Measurements from ENCODE around the gene ST6GALNAC1. TPM values are rescaled to one million over a fixed set of nuclear protein-coding genes. Genes with fewer than 3 reads are reported as not detected.
A peak's percentile ranks its signal among the peaks of the same experiment; 100 is the strongest.

Gene ST6GALNAC1
- total RNA-seq (2014; rRNA removed; shearing (Covaris generic); ENCODE audit: low replicate concordance) = not detected in 2 replicates

DNA sequence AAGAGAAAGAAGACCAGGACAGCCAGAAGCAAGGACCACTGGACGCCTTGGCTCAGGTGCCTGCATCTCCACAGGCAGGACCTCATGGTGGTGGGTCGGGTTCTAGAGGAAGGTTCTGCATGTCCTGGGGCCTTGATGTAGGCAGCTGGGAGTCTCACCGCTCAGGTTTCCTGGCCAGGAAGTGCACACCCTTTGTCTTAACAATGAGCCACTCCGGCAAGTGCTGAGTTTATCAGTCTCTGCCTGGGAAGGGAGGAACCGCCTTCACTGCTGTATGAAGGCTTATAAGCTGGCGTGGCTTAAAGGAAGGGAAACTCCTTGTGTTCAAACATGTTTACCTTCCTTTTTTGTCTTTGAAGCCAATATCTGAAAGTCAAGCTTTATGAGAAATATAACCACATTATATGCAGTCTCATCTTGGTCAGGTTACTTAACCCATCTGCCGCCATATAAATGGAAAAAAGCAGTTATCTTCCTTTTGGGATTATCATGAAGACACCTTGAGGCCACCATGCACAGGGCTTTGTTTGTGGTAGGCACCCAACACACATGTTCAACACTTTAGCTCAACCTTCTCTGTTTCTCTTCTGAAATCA lies at the start of gene ST6GALNAC1:
Gene ST6GALNAC1, minus strand, starts transcription at position 205 of the 596 bp plus-strand sequence. Its CDS starts 119 bp downstream, at position 86.
- in situ Hi-C loops (cut with HindIII; ENCODE audit: low pct_unique_long_range_greater_than_20kb, low sequenced_read_pairs) = no loop called here
- DNase-seq (ENCODE audit: low read depth) = no peak

GRCh38 chr17:76691379-76692191 lies 48.0 kb upstream of the ST6GALNAC1 start:
- in situ Hi-C loops (cut with HindIII; ENCODE audit: low pct_unique_long_range_greater_than_20kb, low sequenced_read_pairs) = no loop called here
- DNase-seq (ENCODE audit: low read depth) = peak; percentile 68

DNA sequence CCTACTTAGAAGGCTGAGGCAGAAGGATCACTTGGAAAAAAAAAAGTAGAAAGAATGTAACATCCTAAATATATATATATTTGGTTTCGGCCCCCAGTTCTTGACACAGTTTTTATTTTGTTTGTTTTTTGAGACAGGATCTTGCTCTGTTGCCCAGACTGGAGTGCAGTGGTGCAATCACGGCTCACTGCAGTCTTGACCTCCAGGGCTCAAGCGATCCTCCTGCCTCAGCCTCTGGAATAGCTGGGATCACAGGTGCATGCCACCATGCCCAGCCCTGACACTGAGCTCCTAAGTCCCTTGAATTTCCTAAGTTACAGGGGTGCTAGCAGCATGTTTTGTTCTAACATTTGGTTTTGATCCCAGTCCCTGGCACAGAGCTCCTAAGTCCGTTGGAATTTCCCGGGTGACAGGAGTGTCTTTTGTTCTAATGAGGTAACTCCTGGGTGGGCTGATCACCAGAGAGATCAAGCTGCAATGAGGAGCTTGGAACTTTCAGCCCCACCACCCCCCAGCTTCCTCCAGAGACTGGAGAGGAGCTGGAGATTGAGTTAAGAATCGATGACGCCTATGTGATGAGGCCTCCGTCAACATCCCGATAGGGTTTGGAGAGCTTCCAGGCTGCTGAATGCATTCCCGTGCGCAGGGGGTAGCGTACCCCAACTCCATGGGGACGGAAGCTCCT lies 47.2 kb upstream of the ST6GALNAC1 start:
- no peak for DNase-seq (ENCODE audit: low read depth)
- in situ Hi-C loops (cut with HindIII; ENCODE audit: low pct_unique_long_range_greater_than_20kb, low sequenced_read_pairs) = no loop called here

GRCh38 chr17:76689859-76690258 lies 46.3 kb upstream of the ST6GALNAC1 start:
- DNase-seq (ENCODE audit: low read depth) = no peak
- in situ Hi-C loops (cut with HindIII; ENCODE audit: low pct_unique_long_range_greater_than_20kb, low sequenced_read_pairs) = no loop called here

DNA sequence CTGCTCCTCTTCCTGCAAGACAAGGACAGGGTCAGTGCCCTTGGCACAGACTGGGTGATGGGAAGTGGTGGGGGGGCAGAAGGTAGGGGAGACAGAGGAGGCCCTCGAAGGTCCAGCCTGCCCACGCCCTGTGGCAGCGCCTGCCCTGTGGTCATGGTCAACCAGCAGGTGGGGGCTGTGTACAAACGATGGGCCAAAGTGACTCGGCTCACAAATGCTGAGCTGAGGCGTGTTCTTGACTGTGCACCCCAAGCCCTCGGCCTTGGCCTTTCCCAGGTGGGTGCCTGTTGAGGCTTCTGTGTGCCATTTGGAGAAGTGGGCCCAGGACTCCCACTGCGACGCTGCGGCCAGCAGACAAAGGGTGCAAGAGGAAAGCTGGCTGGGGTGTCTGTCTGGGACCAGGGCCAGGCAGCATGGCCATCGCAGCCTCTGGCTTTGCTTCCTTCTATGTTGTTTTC lies 44.6 kb upstream of the ST6GALNAC1 start:
- in situ Hi-C loops (cut with HindIII; ENCODE audit: low pct_unique_long_range_greater_than_20kb, low sequenced_read_pairs) = no loop called here

DNA sequence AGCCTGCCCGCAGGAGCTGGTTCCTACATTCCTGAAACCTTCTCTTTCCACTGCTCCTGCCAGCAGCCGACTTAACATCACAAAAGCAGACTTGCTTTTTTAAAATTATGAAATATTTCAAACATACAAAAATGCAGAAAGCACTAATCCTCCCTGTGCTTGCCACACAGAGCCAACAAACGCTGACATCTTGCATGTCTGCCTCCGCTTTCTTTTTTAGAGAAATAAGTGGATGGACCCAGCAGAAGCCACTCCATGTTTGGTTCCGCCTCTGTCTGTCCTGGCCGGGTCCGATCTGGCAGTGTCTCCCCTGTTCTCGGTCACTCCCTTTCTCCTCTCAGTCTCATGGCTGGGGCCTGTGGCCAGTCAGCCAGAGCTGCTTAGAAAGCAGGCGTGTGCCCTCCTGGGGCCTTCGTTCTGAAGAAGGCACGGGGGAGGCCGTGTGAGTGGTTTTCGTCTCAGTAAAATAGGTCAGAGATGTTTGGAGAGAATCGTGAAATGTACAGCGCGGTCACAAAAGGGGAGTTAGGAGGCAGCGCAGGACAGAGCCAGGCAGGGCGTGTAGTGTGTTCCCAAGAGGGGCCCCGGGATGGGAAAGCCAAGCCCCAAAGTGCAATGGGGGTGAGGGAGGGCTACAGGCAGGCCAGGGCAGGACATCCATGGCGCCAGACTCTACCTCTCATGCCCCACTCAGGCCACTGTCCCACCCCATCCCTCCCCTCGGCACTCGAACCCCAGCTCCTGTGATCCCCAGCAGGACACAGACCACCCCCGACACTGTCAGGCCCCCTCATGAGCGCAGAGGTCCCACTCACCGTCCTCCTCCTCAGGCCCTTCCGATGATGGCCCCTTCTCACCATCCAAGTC lies 44.0 kb upstream of the ST6GALNAC1 start:
- in situ Hi-C loops (cut with HindIII; ENCODE audit: low pct_unique_long_range_greater_than_20kb, low sequenced_read_pairs) = no loop called here
- DNase-seq (ENCODE audit: low read depth) = no peak

More for the DNA sequence above, 44.6 kb upstream of the ST6GALNAC1 start:
- peak; percentile 55 for DNase-seq (ENCODE audit: low read depth)

DNA sequence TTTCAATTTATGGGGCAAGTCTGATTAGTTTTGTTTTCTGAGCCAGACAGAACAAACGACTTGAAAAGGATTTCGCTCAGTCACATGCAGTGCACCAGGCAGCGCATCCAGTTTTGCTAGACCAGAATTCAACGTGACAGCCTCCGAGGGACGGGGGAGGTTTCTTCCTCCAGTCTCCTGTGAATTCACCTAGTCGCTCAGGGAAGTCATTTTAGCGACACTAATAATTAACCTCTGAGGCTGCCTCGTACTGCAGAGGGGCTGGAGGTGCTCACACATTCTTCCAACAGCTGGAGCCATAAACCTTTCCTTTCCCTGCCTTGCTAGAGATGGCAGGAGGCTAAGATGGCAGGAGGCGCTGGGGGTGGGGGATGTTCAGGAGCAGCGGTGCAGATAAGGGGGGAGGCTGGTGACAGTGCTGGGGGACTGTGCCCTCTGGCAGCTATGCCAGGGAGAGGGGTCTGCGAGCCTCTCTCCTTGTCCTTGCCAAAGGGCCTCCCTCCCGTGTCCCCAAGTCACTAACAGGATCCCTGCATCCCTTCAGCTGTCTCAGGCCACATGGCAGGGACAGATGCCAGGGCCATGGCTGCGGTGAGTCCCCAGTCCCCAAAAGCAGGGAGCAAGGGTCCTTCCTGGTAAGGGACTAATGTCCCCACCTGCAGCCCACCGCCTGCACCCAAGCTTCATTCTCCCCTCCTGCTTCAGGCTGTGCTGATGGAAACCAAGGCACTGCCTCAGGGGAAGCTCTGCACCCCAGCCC lies 43.2 kb upstream of the ST6GALNAC1 start:
- DNase-seq (ENCODE audit: low read depth) = peak; percentile 29
- in situ Hi-C loops (cut with HindIII; ENCODE audit: low pct_unique_long_range_greater_than_20kb, low sequenced_read_pairs) = no loop called here

- DNase-seq (ENCODE audit: low read depth) = no peak
- in situ Hi-C loops (cut with HindIII; ENCODE audit: low pct_unique_long_range_greater_than_20kb, low sequenced_read_pairs) = no loop called here
Observed at GRCh38 chr17:76685846-76686245, 42.3 kb upstream of the ST6GALNAC1 start.

DNA sequence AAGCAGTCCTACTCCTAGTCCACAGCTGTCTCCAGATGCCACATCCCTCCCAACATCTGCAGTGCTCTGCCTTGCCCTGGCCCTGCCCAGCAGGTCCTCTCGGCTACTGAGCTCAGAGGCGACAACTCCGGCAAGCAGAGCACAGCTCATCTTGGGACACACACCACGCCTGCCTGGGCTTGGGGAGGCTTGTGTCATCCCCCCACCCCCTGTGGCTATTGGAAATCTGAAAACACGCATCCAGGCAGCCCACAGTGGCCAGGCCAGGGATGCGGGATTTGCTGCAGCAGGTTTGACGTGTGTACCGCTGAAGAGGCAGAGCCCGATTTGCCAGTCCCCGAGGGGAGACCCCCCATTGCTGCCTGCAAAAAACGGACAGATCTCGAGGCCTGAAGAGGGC lies 41.8 kb upstream of the ST6GALNAC1 start:
- in situ Hi-C loops (cut with HindIII; ENCODE audit: low pct_unique_long_range_greater_than_20kb, low sequenced_read_pairs) = no loop called here
- no peak for DNase-seq (ENCODE audit: low read depth)

GRCh38 chr17:76684756-76685155 lies 41.2 kb upstream of the ST6GALNAC1 start:
- no peak for DNase-seq (ENCODE audit: low read depth)
- in situ Hi-C loops (cut with HindIII; ENCODE audit: low pct_unique_long_range_greater_than_20kb, low sequenced_read_pairs) = no loop called here

DNA sequence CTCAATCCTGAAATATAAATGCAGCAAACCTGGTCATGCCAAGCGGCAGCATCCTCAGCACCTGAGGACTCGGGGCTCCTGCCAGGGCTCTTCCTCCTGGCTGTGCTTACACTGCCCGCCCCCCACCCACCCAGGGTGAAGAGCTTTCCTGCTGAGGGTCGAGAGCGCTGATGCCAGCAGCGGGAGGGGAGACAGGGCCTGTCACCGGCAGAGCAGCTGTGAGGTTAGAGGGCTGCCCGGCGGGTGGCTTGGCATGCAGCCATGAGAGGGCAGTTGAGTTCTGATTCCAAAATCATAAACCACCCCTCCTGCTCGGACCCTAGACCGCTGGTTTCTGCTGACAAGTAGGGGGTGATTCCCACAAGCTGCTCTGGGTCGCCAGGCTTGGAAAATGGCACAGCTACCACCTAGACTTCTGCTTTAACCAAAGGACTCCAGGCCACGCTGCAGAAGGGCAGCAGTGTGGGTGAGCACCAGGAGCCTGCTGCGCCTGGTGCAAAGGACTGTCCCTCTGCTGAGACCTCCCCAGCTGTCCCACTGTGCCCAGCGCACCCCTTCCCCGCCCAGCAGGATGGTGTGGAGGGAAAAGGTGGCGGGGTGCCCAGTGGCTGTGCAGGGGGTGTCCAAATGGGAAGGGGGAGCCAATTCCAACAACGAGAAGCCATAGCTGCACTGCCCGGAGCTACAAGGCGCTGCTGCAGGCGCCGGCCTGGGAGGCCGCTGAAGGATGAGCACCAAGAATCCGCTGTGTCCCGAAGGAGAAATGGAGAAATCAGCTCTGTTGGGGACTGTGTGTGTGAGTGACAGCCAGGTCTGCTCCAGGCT lies 40.6 kb upstream of the ST6GALNAC1 start:
- in situ Hi-C loops (cut with HindIII; ENCODE audit: low pct_unique_long_range_greater_than_20kb, low sequenced_read_pairs) = no loop called here
- no peak for DNase-seq (ENCODE audit: low read depth)

DNA sequence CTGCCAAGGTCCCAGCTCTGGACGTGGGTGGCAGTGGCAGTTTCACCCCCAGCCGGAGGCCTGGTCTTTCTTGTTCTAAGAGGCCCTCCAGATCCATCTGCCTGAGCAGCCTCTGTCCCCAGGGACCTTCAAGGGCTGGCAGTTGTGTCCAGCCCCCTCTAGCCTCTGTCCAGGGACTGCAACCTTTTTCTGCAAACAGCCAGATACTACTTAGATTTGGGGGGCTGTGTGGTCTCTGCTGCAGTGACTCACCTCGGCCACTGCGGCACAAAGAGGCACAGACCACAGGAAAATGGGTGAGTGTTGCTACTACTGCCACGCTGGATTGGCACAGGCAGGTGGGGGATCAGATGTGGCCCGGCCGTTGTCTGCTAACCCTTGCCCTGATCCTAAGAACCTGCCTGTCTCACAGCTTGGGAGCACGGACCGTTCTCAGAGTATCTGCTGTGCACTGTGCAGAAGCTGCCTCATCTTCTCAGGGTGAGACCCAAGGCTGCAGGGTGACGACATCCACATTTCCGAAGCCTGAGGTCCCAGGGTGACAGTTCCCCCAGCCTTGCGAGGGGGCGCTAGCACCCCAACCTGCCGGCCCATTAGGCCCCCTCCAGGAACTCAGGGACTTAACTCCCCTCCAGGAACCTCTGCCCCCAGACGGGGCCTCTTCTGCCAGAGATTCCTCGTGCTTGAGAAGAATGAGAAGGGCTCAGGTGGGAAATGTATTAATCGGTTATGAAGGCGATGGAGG lies 39.6 kb upstream of the ST6GALNAC1 start:
- in situ Hi-C loops (cut with HindIII; ENCODE audit: low pct_unique_long_range_greater_than_20kb, low sequenced_read_pairs) = no loop called here

DNA sequence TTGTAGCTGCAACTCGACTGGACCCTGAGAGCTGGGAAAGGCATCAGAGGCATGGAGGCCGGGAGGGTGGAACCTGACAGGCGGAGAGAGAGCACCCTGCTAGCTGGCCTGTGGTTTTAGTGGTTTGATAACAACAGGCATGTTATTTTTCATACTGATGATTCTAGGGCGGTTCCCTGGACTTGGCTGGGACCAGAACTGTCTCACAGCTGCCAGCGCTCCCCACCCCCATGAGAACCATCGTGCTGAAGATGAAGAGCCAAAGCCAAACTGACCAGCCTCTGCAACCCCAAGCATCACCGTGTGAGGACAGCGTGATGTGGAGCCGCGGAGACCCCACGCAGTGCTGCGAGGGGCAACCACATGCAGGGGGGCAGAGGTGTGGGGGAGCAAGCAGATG lies 38.7 kb upstream of the ST6GALNAC1 start:
- DNase-seq (ENCODE audit: low read depth) = no peak
- in situ Hi-C loops (cut with HindIII; ENCODE audit: low pct_unique_long_range_greater_than_20kb, low sequenced_read_pairs) = no loop called here

More for the DNA sequence above, 39.6 kb upstream of the ST6GALNAC1 start:
- DNase-seq (ENCODE audit: low read depth) = no peak

- peak; percentile 62 for DNase-seq (ENCODE audit: low read depth)
- in situ Hi-C loops (cut with HindIII; ENCODE audit: low pct_unique_long_range_greater_than_20kb, low sequenced_read_pairs) = no loop called here
Observed at GRCh38 chr17:76681222-76682137, 37.9 kb upstream of the ST6GALNAC1 start.

DNA sequence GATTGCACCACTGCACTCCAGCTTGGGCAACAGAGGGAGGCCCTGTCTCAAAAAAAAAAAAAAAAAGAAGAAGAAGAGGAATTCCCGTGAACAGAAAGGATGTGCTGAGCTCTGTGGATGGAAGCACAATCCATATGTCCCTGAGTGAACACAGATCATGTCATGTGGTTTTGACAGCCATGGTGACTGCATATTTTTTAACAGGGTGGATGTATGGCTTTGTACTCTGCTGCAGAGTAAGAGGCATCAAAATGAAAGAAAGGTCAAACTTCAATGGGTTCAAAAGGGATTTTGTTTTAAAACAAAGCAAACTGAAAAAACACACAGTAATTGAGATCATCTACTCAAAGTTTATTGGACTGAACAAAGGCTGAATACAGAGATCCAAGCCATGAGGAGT lies 35.7 kb upstream of the ST6GALNAC1 start:
- in situ Hi-C loops (cut with HindIII; ENCODE audit: low pct_unique_long_range_greater_than_20kb, low sequenced_read_pairs) = no loop called here
- DNase-seq (ENCODE audit: low read depth) = no peak

All from Caki2 (cell line).